Activated CD8-positive, alpha-beta T cell treated with anti-CD3 and anti-CD28 coated beads for 36 hours (primary cell): ENCODE measurements around the gene KRTAP5-6. TPM values are rescaled to one million over a fixed set of nuclear protein-coding genes. Genes with fewer than 3 reads are reported as not detected.
"Not testable (repeated sequence)": the region's sequence is repeated elsewhere in the genome, so short reads cannot be mapped to it uniquely, and the experiment has no call there.

Experiments used
- ATAC-seq: fragments of 200-7000 bp; cut with Tn5 transposase; one replicate; pipeline ENCODE4 v1.10.0; 2021; ENCODE audit warnings: mild to moderate bottlenecking, moderate library complexity
- CTCF ChIA-PET: fragments of 350-600 bp; sonication (Branson Sonifier 250); formaldehyde crosslinking; loops from one replicate; lab custom pipeline; 2021; ENCODE audit warnings: antibody characterized with exemption; lab: Charles Lee
- POLR2A ChIA-PET: fragments of 350-600 bp; sonication (Branson Sonifier 250); formaldehyde crosslinking; loops from one replicate; lab custom pipeline; 2021; ENCODE audit warnings: antibody characterized with exemption; lab: Charles Lee
- DNase-seq: peaks from one replicate; pipeline ENCODE4 v3.0.0-alpha.2; 2020
- H3K27ac Mint-ChIP-seq: one replicate; pipeline ENCODE4 v1.8.0; 2021; ENCODE audit warnings: mild to moderate bottlenecking, mixed read lengths
- H3K27me3 Mint-ChIP-seq: one replicate; pipeline ENCODE4 v1.8.0; 2021; ENCODE audit warnings: mixed read lengths
- H3K36me3 Mint-ChIP-seq: one replicate; pipeline ENCODE4 v1.8.0; 2021; ENCODE audit warnings: low read depth, mixed read lengths
- H3K4me1 Mint-ChIP-seq: one replicate; pipeline ENCODE4 v1.8.0; 2021; ENCODE audit warnings: low read depth, mixed read lengths
- H3K4me3 Mint-ChIP-seq: one replicate; pipeline ENCODE4 v1.8.0; 2021; ENCODE audit warnings: mild to moderate bottlenecking, moderate library complexity, mixed read lengths
- H3K9me3 Mint-ChIP-seq: one replicate; pipeline ENCODE4 v1.8.0; 2021; ENCODE audit warnings: mixed read lengths
- intact Hi-C: fragments of 100-400 bp; cut with micrococcal nuclease; formaldehyde crosslinking; loops from one replicate; pipeline ENCODE4 v1.10.0; 2022
- total RNA-seq, 2 experiments: library from RNA; stranded (reverse); gene quantifications; one replicate each; pipeline ENCODE4 v1.2.3, GENCODE V29; 2021
- TF ChIP-seq, protein P1 (sequence below): fragments of 200-600 bp; IDR thresholded peaks from one replicate; pipeline ENCODE4 v1.8.0; 2022; ENCODE audit warnings: antibody characterized with exemption, mild to moderate bottlenecking

The KRTAP5-6 gene
- total RNA-seq, 2 experiments from 2014 or later: not detected

GRCh38 chr11:1682225-1682905 lies 14.6 kb upstream of the KRTAP5-6 start:
- CTCF ChIA-PET: interaction anchor here (6.1 to 9.9 kb wide), 2 partner anchors 11 to 30 kb away, joined by 44 to 66 read pairs; no protein-coding TSS in a partner anchor
- Mint-ChIP-seq H3K9me3 (no peaks in the 10 kb centered on the region), H3K4me3 (no peak overlapping the region), H3K36me3 (no peaks in the 10 kb centered on the region), H3K27ac (no peak overlapping the region), H3K4me1 (no peaks in the 10 kb centered on the region), H3K27me3 (peaks cover 7% of the 10 kb centered on the region)
- intact Hi-C loops: no loop called here
- no peak for DNase-seq
- POLR2A ChIA-PET: no interaction called here
- TF ChIP-seq, protein P1, sequence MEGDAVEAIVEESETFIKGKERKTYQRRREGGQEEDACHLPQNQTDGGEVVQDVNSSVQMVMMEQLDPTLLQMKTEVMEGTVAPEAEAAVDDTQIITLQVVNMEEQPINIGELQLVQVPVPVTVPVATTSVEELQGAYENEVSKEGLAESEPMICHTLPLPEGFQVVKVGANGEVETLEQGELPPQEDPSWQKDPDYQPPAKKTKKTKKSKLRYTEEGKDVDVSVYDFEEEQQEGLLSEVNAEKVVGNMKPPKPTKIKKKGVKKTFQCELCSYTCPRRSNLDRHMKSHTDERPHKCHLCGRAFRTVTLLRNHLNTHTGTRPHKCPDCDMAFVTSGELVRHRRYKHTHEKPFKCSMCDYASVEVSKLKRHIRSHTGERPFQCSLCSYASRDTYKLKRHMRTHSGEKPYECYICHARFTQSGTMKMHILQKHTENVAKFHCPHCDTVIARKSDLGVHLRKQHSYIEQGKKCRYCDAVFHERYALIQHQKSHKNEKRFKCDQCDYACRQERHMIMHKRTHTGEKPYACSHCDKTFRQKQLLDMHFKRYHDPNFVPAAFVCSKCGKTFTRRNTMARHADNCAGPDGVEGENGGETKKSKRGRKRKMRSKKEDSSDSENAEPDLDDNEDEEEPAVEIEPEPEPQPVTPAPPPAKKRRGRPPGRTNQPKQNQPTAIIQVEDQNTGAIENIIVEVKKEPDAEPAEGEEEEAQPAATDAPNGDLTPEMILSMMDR: no peak
- no peak for ATAC-seq

GRCh38 chr11:1683216-1683615 lies 13.8 kb upstream of the KRTAP5-6 start:
- intact Hi-C loops, H3K27me3 Mint-ChIP-seq, H3K36me3 Mint-ChIP-seq, H3K4me3 Mint-ChIP-seq, H3K9me3 Mint-ChIP-seq, DNase-seq, POLR2A ChIA-PET, ATAC-seq, H3K4me1 Mint-ChIP-seq, H3K27ac Mint-ChIP-seq: not testable (repeated sequence)
- CTCF ChIA-PET: interaction anchor here (6.1 to 9.9 kb wide), 2 partner anchors 10 to 31 kb away, joined by 44 to 66 read pairs; no protein-coding TSS in a partner anchor

DNA sequence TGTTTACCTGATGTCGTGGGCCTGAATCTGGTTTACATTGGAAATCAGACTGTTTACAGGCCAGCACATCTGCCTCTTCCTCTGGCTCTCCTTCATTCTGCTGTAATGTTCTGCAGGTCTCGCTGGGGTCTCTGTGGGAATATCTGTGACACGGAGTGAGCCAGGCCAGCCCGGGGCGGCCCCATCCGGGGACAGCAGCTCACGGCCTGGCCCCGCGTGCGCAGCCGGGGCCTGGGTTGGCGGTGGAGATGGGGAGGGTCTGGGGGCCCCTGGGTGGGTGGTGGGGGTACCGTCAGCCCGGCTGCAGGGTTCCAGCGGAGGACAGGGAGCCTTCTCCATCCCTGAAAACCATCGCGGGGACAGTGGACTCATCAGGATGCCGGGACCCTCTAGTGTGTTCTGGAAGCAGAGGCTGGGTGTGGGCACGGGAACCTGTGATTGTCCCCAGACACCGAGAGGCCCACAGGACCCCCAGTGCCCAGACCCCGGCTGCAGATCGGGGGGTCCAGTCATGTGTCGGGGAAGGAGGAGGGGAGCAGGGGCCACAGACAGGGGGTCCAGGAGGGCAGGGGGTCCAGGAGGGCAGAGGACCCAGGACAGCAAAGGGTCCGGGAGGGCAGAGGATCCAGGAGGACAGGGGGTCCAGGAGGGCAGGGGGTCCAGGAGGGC lies 13.0 kb upstream of the KRTAP5-6 start:
- H3K36me3 Mint-ChIP-seq, CTCF ChIA-PET, DNase-seq, H3K9me3 Mint-ChIP-seq, H3K27ac Mint-ChIP-seq, H3K4me3 Mint-ChIP-seq, H3K27me3 Mint-ChIP-seq, POLR2A ChIA-PET, intact Hi-C loops, H3K4me1 Mint-ChIP-seq, ATAC-seq: not testable (repeated sequence)

DNA sequence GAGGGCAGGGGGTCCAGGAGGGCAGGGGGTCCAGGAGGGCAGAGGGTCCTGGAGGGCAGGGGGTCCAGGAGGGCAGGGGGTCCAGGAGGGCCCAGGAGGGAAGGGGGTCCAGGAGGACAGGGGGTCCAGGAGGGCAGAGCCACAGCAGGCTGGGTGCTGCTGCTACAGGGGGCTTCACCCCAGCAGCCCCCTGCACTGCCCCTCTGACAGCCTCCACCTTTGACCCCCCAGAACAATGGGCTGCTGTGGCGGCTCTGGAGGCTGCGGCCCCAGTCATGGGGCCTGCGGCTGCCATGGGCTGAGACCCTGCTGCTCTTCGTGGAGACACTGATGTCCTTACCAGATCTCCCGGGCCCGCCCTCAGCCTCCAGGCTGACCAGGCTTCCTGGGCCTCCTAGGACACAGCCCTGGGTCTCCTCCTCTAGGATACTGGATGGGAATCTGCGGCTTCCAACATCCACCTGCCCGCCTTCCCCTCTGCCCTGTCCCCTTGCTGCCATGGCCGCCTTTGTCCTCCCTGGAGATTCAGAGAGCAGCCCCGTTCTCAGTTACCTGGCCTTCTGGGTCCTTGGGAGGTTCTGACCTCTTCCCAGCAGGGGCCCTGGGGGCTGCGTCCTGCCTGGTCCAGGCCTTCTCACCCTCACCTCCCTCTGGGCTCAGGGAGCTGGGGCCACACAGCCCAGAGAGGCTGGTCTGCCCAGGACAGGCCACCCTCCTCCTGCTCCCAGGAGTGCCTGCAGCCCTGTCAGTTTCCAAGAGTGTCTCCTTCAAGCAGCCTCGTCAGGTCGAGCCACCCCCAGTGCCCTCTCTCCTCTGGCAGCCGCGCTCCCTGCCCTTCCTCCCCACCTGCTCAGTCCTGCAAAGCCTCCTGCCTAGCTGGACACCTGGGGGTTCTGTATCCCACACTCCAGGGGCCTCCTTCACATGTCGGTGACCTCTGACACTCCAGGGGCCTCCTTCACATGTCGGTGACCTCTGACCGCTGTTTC lies 11.8 kb upstream of the KRTAP5-6 start:
- H3K4me3 Mint-ChIP-seq, H3K4me1 Mint-ChIP-seq, DNase-seq, intact Hi-C loops, POLR2A ChIA-PET, H3K9me3 Mint-ChIP-seq, H3K27me3 Mint-ChIP-seq, H3K27ac Mint-ChIP-seq, ATAC-seq, H3K36me3 Mint-ChIP-seq: not testable (repeated sequence)
- CTCF ChIA-PET: interaction anchor here (1.1 kb wide), 1 partner anchor 147 kb away, joined by 3 read pairs; no protein-coding TSS in a partner anchor

DNA sequence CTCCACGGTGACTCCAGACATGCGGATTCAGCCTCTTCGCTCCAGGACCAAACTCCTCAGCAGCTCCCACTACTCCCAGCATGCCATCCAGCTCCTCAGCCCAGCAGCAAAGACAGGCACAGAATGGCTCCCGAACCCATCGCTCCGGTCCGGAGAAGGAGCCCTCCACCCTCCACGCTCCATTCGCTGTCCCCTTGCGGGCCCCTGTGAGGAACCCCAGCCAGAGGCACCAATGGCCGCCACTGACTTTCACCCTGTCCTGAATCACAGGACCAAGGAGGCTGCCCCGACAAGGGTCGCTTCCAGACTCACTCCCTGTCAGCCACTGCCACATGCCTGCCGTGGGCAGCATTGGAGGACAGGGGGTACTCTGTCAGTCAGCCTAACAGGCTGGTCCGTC lies 10.8 kb upstream of the KRTAP5-6 start:
- POLR2A ChIA-PET, H3K4me1 Mint-ChIP-seq, H3K36me3 Mint-ChIP-seq, ATAC-seq, H3K9me3 Mint-ChIP-seq, H3K4me3 Mint-ChIP-seq, intact Hi-C loops, H3K27ac Mint-ChIP-seq, DNase-seq: not testable (repeated sequence)
- CTCF ChIA-PET: interaction anchor here (1.1 kb wide), 1 partner anchor 146 kb away, joined by 3 read pairs; no protein-coding TSS in a partner anchor
- peaks cover 11% of the 10 kb centered on the region for H3K27me3 Mint-ChIP-seq

DNA sequence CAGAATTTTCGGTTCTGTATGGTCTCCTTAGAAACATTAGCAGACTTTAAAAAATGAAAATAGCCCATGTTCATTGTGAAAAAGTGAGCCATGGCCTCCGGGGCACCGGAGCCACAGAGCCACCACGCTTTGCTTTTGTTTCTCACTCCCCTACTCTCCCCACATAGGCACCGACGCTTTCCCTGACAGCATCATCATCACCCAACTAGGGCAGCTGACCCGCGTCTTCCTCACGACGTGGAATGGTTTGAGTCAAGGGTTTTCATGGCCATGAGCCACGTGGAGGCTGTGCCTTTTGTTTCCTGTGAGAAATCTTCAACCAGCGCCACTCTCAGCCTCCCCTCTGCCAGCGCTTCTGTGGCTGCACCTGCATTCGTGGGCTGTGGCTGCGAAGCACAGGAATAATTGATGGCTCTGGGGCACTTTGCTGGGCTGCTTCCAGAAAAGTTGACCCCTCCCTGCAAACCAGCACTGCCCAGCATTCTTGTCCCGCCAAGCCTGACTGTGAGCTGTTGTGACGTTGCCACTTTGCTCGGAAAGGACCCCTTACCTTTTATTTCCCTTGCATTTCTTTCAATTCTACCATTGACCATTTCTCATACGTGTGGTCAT lies 8.6 kb upstream of the KRTAP5-6 start:
- H3K27ac Mint-ChIP-seq, CTCF ChIA-PET, H3K36me3 Mint-ChIP-seq, H3K9me3 Mint-ChIP-seq, H3K4me3 Mint-ChIP-seq, DNase-seq, H3K4me1 Mint-ChIP-seq, POLR2A ChIA-PET, intact Hi-C loops: not testable (repeated sequence)
- H3K27me3 Mint-ChIP-seq: peaks cover 14% of the 10 kb centered on the region
- peak; percentile 45 for ATAC-seq

- CTCF ChIA-PET, H3K4me1 Mint-ChIP-seq, H3K9me3 Mint-ChIP-seq, H3K36me3 Mint-ChIP-seq, ATAC-seq, POLR2A ChIA-PET, H3K4me3 Mint-ChIP-seq, DNase-seq, H3K27ac Mint-ChIP-seq, intact Hi-C loops: not testable (repeated sequence)
- peaks cover 15% of the 10 kb centered on the region for H3K27me3 Mint-ChIP-seq
Observed at GRCh38 chr11:1689250-1690166, 7.5 kb upstream of the KRTAP5-6 start.
